ENCODE data around the gene OCEL1.

DNA sequence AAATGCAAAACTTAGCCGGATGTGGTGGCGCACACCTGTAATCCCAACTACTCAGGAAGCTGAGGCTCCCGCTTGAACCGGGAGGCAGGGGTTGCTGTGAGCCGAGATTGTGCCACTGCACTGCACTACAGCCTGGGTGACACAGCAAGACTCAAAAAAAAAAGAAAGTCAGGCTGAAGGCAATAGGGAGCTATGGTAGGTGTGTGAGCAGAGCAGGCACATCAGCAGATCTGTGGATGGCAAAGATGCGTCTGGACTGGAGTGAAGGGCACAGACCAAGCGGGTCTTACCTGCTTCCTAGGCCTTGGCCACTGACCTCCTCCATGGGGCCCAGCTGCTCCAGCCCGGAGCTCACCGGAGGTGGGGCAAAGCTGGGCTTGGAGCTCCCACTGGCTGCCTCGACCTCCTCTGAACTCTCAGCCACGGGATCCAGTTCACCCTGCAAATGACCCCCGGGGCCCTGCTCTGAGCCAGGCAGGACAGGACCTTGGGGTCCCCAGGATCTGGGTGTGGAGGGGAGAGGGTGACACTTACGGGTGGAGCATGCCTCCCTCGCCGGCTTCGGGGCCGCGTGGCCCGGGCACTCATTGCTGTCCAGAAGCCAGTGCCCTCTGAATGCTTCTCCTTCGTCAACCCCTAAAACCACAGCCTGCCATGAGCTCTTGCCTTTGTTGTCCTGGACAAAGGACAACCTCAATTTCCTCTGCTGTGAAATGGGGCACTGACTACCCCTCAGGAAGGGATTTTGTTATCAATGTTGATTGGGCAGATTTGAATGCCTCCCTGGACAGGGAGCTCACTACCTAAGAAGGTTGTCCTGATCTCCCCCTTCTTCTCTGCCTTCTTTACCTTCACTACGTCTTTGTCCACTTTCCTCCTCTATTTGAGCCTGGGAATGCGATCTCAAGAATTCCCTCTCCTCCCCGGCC lies 38.0 kb downstream of the OCEL1 start:
- TF ChIP-seq, protein P1, sequence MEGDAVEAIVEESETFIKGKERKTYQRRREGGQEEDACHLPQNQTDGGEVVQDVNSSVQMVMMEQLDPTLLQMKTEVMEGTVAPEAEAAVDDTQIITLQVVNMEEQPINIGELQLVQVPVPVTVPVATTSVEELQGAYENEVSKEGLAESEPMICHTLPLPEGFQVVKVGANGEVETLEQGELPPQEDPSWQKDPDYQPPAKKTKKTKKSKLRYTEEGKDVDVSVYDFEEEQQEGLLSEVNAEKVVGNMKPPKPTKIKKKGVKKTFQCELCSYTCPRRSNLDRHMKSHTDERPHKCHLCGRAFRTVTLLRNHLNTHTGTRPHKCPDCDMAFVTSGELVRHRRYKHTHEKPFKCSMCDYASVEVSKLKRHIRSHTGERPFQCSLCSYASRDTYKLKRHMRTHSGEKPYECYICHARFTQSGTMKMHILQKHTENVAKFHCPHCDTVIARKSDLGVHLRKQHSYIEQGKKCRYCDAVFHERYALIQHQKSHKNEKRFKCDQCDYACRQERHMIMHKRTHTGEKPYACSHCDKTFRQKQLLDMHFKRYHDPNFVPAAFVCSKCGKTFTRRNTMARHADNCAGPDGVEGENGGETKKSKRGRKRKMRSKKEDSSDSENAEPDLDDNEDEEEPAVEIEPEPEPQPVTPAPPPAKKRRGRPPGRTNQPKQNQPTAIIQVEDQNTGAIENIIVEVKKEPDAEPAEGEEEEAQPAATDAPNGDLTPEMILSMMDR (IDR thresholded peaks at IDR 0.05; ENCODE audit: low read depth, low read length) = no peak
- no peak for TF ChIP-seq POLR2A (IDR thresholded peaks at IDR 0.05; ENCODE audit: extremely low read depth, insufficient read length)
- no peak for TF ChIP-seq MYC (IDR thresholded peaks at IDR 0.05; ENCODE audit: low read depth, low read length)
- TF ChIP-seq, protein P2, sequence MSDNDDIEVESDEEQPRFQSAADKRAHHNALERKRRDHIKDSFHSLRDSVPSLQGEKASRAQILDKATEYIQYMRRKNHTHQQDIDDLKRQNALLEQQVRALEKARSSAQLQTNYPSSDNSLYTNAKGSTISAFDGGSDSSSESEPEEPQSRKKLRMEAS (IDR thresholded peaks at IDR 0.05; ENCODE audit: low read depth, low read length) = no peak
